HG03103 (cell line): ENCODE data around the gene PCNX2.
A peak's percentile ranks its signal among the peaks of the same experiment; 100 is the strongest.

Experiments
- ATAC-seq: cut with Tn5 transposase; IDR thresholded peaks from one replicate; pipeline ENCODE4 v1.9.1; 2021; ENCODE audit warnings: low read depth; ENCODE audit not compliant: unreplicated experiment

PCNX2 gene

GRCh38 chr1:232949636-232950196, 345.8 kb downstream of the PCNX2 start:
- no peak for ATAC-seq

GRCh38 chr1:232944347-232944746, 351.2 kb downstream of the PCNX2 start:
- no peak for ATAC-seq

- peak; percentile 78 for ATAC-seq
Measured at GRCh38 chr1:232943679-232944252, 351.8 kb downstream of the PCNX2 start.

GRCh38 chr1:232942413-232943294, 352.9 kb downstream of the PCNX2 start:
- no peak for ATAC-seq

GRCh38 chr1:232940262-232940661, 355.3 kb downstream of the PCNX2 start:
- no peak for ATAC-seq

- ATAC-seq, result no peak
Measured at GRCh38 chr1:232939748-232940147, 355.8 kb downstream of the PCNX2 start.

- ATAC-seq, result no peak
Measured at GRCh38 chr1:232938926-232939325, 356.6 kb downstream of the PCNX2 start.

- ATAC-seq, result no peak
Measured at GRCh38 chr1:232937741-232938375, 357.7 kb downstream of the PCNX2 start.

GRCh38 chr1:232936941-232937340, 358.6 kb downstream of the PCNX2 start:
- ATAC-seq, result no peak
